CD4-positive, alpha-beta memory T cell (primary cell): ENCODE data around the gene NAV1. TPM values are rescaled to one million over a fixed set of nuclear protein-coding genes. Genes with fewer than 3 reads are reported as not detected.

ENCODE experiments used
- CTCF ChIA-PET: fragments of 350-600 bp; sonication (Branson Sonifier 250); formaldehyde crosslinking; loops from one replicate; lab custom pipeline; 2021; ENCODE audit warnings: inconsistent platforms; ENCODE audit not compliant: partially characterized antibody; lab: Charles Lee
- POLR2A ChIA-PET: fragments of 350-600 bp; sonication (Branson Sonifier 250); formaldehyde crosslinking; loops from one replicate; lab custom pipeline; 2021; ENCODE audit not compliant: partially characterized antibody; lab: Charles Lee
- DNase-seq, 5 donors: peaks; one replicate each; pipeline versions ENCODE4 v3.0.0 to v3.0.0-alpha.2; 2020 to 2022; ENCODE audit warnings: mixed read lengths in 1 of 5
- H3K27ac ChIP-seq: one replicate; pipeline ENCODE4 v1.7.0; 2013; ENCODE audit warnings: low read depth, low read length
- H3K27me3 ChIP-seq: 2 replicates; pipeline ENCODE4 v1.7.0; 2013; ENCODE audit warnings: mild to moderate bottlenecking, low read length, moderate library complexity; ENCODE audit not compliant: insufficient read depth
- H3K36me3 ChIP-seq: 2 replicates; pipeline ENCODE4 v1.7.0; 2013; ENCODE audit warnings: mild to moderate bottlenecking, low read length, moderate library complexity; ENCODE audit not compliant: insufficient read depth
- H3K4me1 ChIP-seq: 2 replicates; pipeline ENCODE4 v1.7.0; 2013; ENCODE audit warnings: mild to moderate bottlenecking, low read length, moderate library complexity; ENCODE audit not compliant: insufficient read depth
- H3K4me3 ChIP-seq, 2 donors: one replicate each; pipeline ENCODE4 v1.7.0; 2013; ENCODE audit warnings: low read length in 2 of 2, mild to moderate bottlenecking in 1 of 2
- H3K9me3 ChIP-seq, 2 donors: one replicate each; pipeline ENCODE4 v1.7.0; 2013; ENCODE audit warnings: low read length in 2 of 2, control low read depth in 1 of 2; ENCODE audit not compliant: control insufficient read depth in 1 of 2
- H3K27ac Mint-ChIP-seq, 7 donors: one replicate each; pipeline ENCODE4 v1.8.0; 2020 to 2021; ENCODE audit warnings: mixed read lengths in 7 of 7, mild to moderate bottlenecking in 6 of 7, inconsistent platforms in 3 of 7, moderate library complexity in 3 of 7
- H3K27me3 Mint-ChIP-seq, 2 donors: one replicate each; pipeline ENCODE4 v1.8.0; 2020 to 2021; ENCODE audit warnings: mixed read lengths in 2 of 2
- H3K36me3 Mint-ChIP-seq, 2 donors: one replicate each; pipeline ENCODE4 v1.8.0; 2020 to 2021; ENCODE audit warnings: mixed read lengths in 2 of 2, inconsistent platforms in 1 of 2, mild to moderate bottlenecking in 1 of 2
- H3K4me1 Mint-ChIP-seq, 4 donors: one replicate each; pipeline ENCODE4 v1.8.0; 2020 to 2021; ENCODE audit warnings: mixed read lengths in 4 of 4, mild to moderate bottlenecking in 1 of 4
- H3K4me3 Mint-ChIP-seq, 8 donors: one replicate each; pipeline ENCODE4 v1.8.0; 2020 to 2021; ENCODE audit warnings: mixed read lengths in 8 of 8, mild to moderate bottlenecking in 7 of 8, moderate library complexity in 6 of 8, inconsistent platforms in 3 of 8
- H3K9me3 Mint-ChIP-seq, 8 donors: one replicate each; pipeline ENCODE4 v1.8.0; 2020 to 2021; ENCODE audit warnings: mixed read lengths in 8 of 8, mild to moderate bottlenecking in 5 of 8, inconsistent platforms in 3 of 8, moderate library complexity in 1 of 8
- intact Hi-C: fragments of 100-400 bp; cut with micrococcal nuclease; formaldehyde crosslinking; loops from one replicate; pipeline ENCODE4 v1.15.1; 2023
- polyA plus RNA-seq, 2 donors: library from polyadenylated mRNA; unstranded; fragments of 300-500 nt; fragmentation: Illumina TruSeq; gene quantifications; one replicate each; pipeline ENCODE4 v1.2.3, GENCODE V29; 2021
- total RNA-seq, 2 experiments: library from RNA; stranded (reverse); gene quantifications; one replicate each; pipeline ENCODE4 v1.2.3, GENCODE V29; 2021

Gene NAV1
- total and polyA plus RNA-seq, 4 experiments from 2014 or later: 0.29 to 4.7 (median 3.7) TPM

DNA sequence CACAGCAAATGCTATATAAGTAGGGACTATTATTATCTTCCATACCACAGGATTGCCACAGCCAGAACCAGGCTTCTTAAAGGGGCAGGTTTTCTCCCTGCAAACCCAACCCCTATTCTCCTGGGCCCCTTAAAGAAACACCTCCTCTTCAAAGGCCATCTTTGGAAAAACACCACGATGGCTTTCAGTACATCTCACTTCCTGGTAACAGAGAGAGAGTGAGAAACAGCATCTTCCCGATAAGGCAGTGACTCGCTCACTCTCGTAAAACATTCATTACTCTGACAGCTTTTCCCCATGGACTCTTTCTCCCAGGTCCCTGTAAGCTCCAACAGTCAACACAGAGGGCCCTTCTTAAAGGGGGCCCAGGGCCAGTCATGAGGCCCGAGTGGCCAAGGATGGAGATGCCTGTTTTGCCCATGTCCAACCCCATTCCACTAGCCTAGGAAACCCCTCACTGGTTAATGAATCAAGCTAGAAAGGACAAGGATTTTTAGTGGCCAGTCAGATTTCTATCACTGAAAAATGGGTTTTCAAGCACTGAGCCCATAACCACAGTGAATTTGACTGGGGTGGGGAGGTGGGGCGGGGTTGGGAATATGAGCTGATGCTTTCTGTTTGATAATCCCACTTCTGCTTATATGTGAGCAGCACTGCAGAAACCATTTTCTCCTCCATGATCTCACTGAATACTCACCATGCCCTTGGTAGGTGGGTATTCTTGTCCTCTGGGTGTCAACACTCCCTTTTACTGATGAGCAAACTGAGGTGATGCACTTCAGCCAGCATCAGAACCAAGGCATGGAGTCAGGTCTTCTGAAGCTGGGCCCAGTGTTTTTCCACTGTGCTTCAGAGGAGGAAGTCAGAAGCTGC lies 3.6 kb upstream of the NAV1 start:
- peaks cover 19% of the 10 kb centered on the region for H3K4me1 ChIP-seq
- Mint-ChIP-seq H3K4me3 (no peak overlapping the region), H3K4me1 (peaks cover 7 to 29% (median 16%) of the 10 kb centered on the region in 4 donors), H3K9me3 (no peaks in the 10 kb centered on the region), H3K27ac (peak overlapping the region in 1 of 7 donors; percentile 17), H3K36me3 (peaks cover 16 to 43% of the 10 kb centered on the region in 2 donors), H3K27me3 (peaks cover 30 to 41% of the 10 kb centered on the region in 2 donors)
- no peak overlapping the region for H3K27ac ChIP-seq
- no peaks in the 10 kb centered on the region for H3K36me3 ChIP-seq
- H3K27me3 ChIP-seq: peaks cover 27% of the 10 kb centered on the region
- no peak for DNase-seq
- POLR2A ChIA-PET: no interaction called here
- intact Hi-C loops: no loop called here
- H3K9me3 ChIP-seq: no peaks in the 10 kb centered on the region
- H3K4me3 ChIP-seq: no peak overlapping the region
- CTCF ChIA-PET: interaction anchor here (0.9 to 1.3 kb wide), 2 partner anchors 23 to 24 kb away, joined by 3 to 4 read pairs; no protein-coding TSS in a partner anchor

DNA sequence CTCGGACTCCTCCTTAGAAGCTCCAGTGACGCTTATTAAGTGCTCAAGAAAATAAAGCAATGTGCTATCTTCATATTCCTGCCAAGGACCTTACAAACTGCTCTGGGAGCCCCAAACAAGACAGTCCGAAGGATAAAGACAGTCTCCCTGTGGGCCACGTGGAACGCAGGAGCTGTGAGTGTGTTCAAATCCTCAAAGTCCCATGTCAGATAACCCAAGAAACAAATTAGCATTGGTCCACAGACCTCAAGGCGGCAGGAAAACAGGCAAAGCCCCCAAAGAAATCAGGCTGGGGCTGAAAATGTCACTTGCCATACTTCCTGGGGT lies 3.0 kb upstream of the NAV1 start:
- Histone ChIP-seq H3K9me3 (no peaks in the 10 kb centered on the region), H3K36me3 (no peaks in the 10 kb centered on the region), H3K27ac (no peak overlapping the region), H3K27me3 (peaks cover 27% of the 10 kb centered on the region), H3K4me3 (no peak overlapping the region), H3K4me1 (peaks cover 19% of the 10 kb centered on the region)
- intact Hi-C loops: no loop called here
- no peak for DNase-seq
- peak overlapping the region in 1 of 7 donors; percentile 17 for H3K27ac Mint-ChIP-seq
- ChIA-PET CTCF (interaction anchor here (0.9 kb wide), 1 partner anchor 23 kb away, joined by 3 read pairs; no protein-coding TSS in a partner anchor), POLR2A (no interaction called here)
- H3K36me3 Mint-ChIP-seq: peaks cover 14 to 39% of the 10 kb centered on the region in 2 donors
- no peak overlapping the region for H3K4me3 Mint-ChIP-seq
- H3K27me3 Mint-ChIP-seq: peaks cover 35 to 45% of the 10 kb centered on the region in 2 donors
- peaks cover 7 to 31% (median 18%) of the 10 kb centered on the region in 4 donors for H3K4me1 Mint-ChIP-seq
- no peaks in the 10 kb centered on the region for H3K9me3 Mint-ChIP-seq

DNA sequence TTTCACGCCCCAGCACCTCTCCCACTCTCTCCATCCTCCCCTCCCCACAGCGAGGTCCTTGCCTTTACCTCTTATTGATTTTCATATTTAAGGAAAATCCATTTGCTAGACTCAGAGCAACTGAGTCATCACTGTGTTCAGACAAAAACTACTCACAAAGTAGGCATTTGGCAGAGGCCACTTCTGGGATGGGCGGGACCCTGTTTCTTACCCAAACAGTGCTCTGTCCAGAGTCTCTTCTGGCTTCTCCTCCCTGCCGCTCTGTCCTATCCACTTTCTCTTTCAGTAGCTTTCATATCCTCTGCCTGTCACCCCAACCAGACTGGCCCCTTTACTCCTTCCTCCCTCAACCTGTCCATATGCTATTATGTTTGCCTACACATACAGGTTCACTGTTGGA lies 2.4 kb upstream of the NAV1 start:
- Histone ChIP-seq H3K4me3 (no peak overlapping the region), H3K27me3 (peaks cover 27% of the 10 kb centered on the region)
- peaks cover 36 to 47% of the 10 kb centered on the region in 2 donors for H3K27me3 Mint-ChIP-seq

DNA sequence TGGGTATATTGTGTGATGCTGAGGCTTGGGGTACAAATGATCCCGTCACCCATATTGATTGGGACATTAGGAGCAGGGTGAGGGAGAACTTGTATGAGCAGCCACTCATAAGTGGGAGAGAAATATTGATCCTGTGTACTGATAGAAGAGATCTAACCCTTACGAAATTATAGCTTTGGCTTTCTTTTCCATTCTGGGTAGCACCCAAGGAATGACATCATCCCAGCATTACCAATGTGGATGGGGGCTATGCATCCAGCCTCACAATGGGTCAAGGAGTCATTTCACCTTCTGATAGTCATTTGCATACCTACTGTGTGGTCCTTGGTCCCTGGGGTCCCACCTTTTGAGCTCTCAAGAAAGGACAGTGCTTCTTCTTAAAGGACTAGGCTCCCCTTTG lies 1.9 kb upstream of the NAV1 start:
- Histone ChIP-seq H3K36me3 (no peaks in the 10 kb centered on the region), H3K27me3 (peaks cover 27% of the 10 kb centered on the region), H3K9me3 (no peaks in the 10 kb centered on the region), H3K4me1 (peaks cover 19% of the 10 kb centered on the region), H3K27ac (no peak overlapping the region), H3K4me3 (no peak overlapping the region)
- Mint-ChIP-seq H3K9me3 (no peaks in the 10 kb centered on the region), H3K4me1 (peaks cover 7 to 31% (median 18%) of the 10 kb centered on the region in 4 donors), H3K27me3 (peaks cover 39 to 51% of the 10 kb centered on the region in 2 donors), H3K36me3 (peaks cover 11 to 35% of the 10 kb centered on the region in 2 donors), H3K27ac (no peak overlapping the region), H3K4me3 (peak overlapping the region in 2 of 8 donors; percentile 3 to 4)
- intact Hi-C loops: no loop called here
- ChIA-PET POLR2A (no interaction called here), CTCF (interaction anchor here (1.2 kb wide), 1 partner anchor 22 kb away, joined by 3 read pairs; no protein-coding TSS in a partner anchor)
- DNase-seq: no peak

More for the DNA sequence above, 2.4 kb upstream of the NAV1 start:
- Mint-ChIP-seq H3K4me3 (no peak overlapping the region), H3K27ac (no peak overlapping the region), H3K4me1 (peaks cover 7 to 31% (median 18%) of the 10 kb centered on the region in 4 donors), H3K36me3 (peaks cover 12 to 32% of the 10 kb centered on the region in 2 donors), H3K9me3 (no peaks in the 10 kb centered on the region)
- ChIA-PET CTCF (no interaction called here), POLR2A (no interaction called here)
- H3K4me1 ChIP-seq: peaks cover 19% of the 10 kb centered on the region
- DNase-seq: no peak
- no peak overlapping the region for H3K27ac ChIP-seq
- no peaks in the 10 kb centered on the region for H3K36me3 ChIP-seq
- no peaks in the 10 kb centered on the region for H3K9me3 ChIP-seq
- intact Hi-C loops: no loop called here

DNA sequence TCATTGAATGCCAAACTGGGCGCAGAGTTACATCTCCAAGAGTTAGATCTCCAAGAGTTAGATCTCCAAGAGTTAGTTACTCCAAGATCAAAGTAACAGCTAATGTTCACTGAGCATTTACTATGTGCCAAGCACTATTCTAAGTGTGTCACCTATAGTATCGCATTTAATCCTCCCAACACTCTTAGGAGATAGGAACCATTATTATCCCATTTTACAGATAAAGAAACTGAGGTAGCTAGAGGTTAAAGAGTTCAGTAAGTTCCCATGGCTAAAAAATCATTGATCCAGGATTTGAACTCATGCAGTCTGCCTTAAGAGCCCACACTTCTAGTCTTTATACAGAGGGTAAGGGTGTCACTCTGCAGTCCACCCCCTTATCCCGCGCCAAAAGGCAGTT lies 1.5 kb upstream of the NAV1 start:
- ChIA-PET POLR2A (no interaction called here), CTCF (interaction anchor here (1.2 kb wide), 1 partner anchor 21 kb away, joined by 3 read pairs; no protein-coding TSS in a partner anchor)
- Mint-ChIP-seq H3K4me1 (peaks cover 7 to 31% (median 18%) of the 10 kb centered on the region in 4 donors), H3K27ac (no peak overlapping the region), H3K36me3 (peaks cover 6 to 35% of the 10 kb centered on the region in 2 donors), H3K27me3 (peaks cover 42 to 52% of the 10 kb centered on the region in 2 donors), H3K9me3 (no peaks in the 10 kb centered on the region), H3K4me3 (peak overlapping the region in 2 of 8 donors; percentile 4 to 39)
- Histone ChIP-seq H3K27me3 (peaks cover 27% of the 10 kb centered on the region), H3K27ac (no peak overlapping the region), H3K36me3 (no peaks in the 10 kb centered on the region), H3K4me3 (no peak overlapping the region), H3K4me1 (peaks cover 19% of the 10 kb centered on the region), H3K9me3 (no peaks in the 10 kb centered on the region)
- DNase-seq: no peak
- intact Hi-C loops: no loop called here

DNA sequence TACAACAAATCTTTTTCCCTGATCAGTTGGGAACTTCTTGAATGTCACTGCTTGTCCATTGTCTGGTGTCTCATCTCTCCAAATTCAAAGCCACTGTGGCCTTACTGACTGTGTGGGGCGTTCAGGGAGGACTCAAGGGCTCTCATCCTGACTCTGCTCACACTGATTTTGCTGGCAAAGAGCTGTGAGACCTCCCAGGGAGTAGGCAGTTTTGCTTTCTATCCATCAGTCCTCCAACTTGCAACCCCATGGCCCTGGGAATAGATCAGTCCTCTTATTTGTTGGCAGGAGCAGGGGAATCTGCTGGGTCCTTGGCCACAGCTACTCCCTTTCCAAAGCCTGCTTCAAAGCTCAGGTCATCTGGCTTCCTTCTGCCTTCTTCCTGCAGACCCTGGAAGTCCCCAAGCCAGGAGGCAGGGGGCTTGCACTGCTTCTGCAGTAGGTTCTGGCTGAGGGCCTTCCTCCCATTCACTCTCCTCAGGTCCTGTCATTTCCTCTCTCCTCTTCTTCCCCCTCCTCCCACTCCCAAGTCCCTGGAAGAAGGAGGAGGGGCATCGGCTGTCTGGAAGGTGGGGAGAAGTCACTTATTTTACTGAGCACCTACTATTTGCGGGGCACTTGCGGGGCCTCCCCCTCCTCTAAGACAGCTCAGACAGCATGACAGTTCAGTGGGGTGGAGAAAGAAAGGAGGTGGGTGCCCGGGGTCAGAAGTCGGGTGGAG lies 876 bp upstream of the NAV1 start:
- Mint-ChIP-seq H3K4me3 (peak overlapping the region; percentile 49 to 87 (median 72)), H3K27ac (no peak overlapping the region), H3K27me3 (peaks cover 44 to 55% of the 10 kb centered on the region in 2 donors), H3K36me3 (peaks cover 1 to 29% of the 10 kb centered on the region in 2 donors), H3K4me1 (peaks cover 7 to 31% (median 18%) of the 10 kb centered on the region in 4 donors), H3K9me3 (no peaks in the 10 kb centered on the region)
- DNase-seq: no peak
- intact Hi-C loops: no loop called here
- ChIA-PET CTCF (interaction anchor here (1.2 kb wide), 1 partner anchor 21 kb away, joined by 3 read pairs; no protein-coding TSS in a partner anchor), POLR2A (no interaction called here)
- Histone ChIP-seq H3K4me3 (no peak overlapping the region), H3K27ac (no peak overlapping the region), H3K9me3 (no peaks in the 10 kb centered on the region), H3K36me3 (no peaks in the 10 kb centered on the region), H3K4me1 (peaks cover 19% of the 10 kb centered on the region), H3K27me3 (peaks cover 27% of the 10 kb centered on the region)
